Glutamatergic neuron (in vitro differentiated cells): ENCODE results near the gene KRT222. TPM values are rescaled to one million over a fixed set of nuclear protein-coding genes. Genes with fewer than 3 reads are reported as not detected.

ENCODE experiments used
- DNase-seq: peaks from one replicate; pipeline ENCODE4 v3.0.0; 2022
- H3K27ac Mint-ChIP-seq: one replicate; pipeline ENCODE4 v1.8.0; 2020; ENCODE audit warnings: mild to moderate bottlenecking, mixed read lengths, inconsistent platforms; ENCODE audit not compliant: unreplicated experiment
- H3K27me3 Mint-ChIP-seq: one replicate; pipeline ENCODE4 v1.8.0; 2020; ENCODE audit warnings: mild to moderate bottlenecking, moderate library complexity, mixed read lengths, inconsistent platforms; ENCODE audit not compliant: unreplicated experiment
- H3K36me3 Mint-ChIP-seq: one replicate; pipeline ENCODE4 v1.8.0; 2020; ENCODE audit warnings: mild to moderate bottlenecking, mixed read lengths, inconsistent platforms; ENCODE audit not compliant: unreplicated experiment
- H3K4me1 Mint-ChIP-seq: one replicate; pipeline ENCODE4 v1.8.0; 2020; ENCODE audit warnings: mild to moderate bottlenecking, low read depth, mixed read lengths, inconsistent platforms; ENCODE audit not compliant: unreplicated experiment
- H3K4me3 Mint-ChIP-seq: one replicate; pipeline ENCODE4 v1.8.0; 2020; ENCODE audit warnings: mild to moderate bottlenecking, mixed read lengths, inconsistent platforms; ENCODE audit not compliant: unreplicated experiment
- H3K9me3 Mint-ChIP-seq: one replicate; pipeline ENCODE4 v1.8.0; 2020; ENCODE audit warnings: mild to moderate bottlenecking, moderate library complexity, mixed read lengths, inconsistent platforms; ENCODE audit not compliant: unreplicated experiment
- total RNA-seq: library from RNA; stranded (reverse); fragmentation: NEBNext Ultra II Directional; extraction: Animal tissue kit (Norgen Biotek cat#: 25700); gene quantifications from one replicate; pipeline ENCODE4 v1.2.1, GENCODE V29; 2021; ENCODE audit not compliant: unreplicated experiment
- TF ChIP-seq, protein P1 (sequence below): fragments of 200-600 bp; sonication (generic); IDR thresholded peaks from one replicate; pipeline ENCODE4 v1.5.0; 2021; ENCODE audit not compliant: partially characterized antibody, unreplicated experiment

Gene KRT222
- total RNA-seq, 1 donor from 2014 or later = 1.3 TPM

DNA sequence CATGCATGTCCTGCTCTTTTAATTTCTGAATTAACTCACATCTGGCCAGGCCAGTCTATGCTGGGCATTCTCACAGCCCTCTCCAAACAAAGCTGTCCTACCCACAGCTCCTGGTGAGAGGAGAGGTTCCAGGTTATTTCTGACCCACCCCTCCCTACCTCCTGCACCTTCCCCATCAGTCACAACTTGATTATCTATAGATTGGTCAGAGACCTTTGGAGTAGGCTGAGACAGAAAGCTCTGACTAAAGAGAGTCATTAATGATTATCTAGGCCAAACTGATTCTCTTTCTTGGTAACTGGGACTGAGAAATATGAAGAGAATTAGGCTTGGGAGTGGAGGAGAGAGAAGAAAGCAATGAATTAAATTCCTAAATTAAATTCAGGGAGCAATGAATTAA lies 1.4 kb upstream of the KRT222 start:
- Mint-ChIP-seq H3K27me3 (no peaks in the 10 kb centered on the region), H3K27ac (peak overlapping the region; percentile 43), H3K36me3 (no peaks in the 10 kb centered on the region), H3K4me3 (peak overlapping the region; percentile 49), H3K9me3 (peaks cover 5% of the 10 kb centered on the region), H3K4me1 (peaks cover 22% of the 10 kb centered on the region)
- TF ChIP-seq, protein P1, sequence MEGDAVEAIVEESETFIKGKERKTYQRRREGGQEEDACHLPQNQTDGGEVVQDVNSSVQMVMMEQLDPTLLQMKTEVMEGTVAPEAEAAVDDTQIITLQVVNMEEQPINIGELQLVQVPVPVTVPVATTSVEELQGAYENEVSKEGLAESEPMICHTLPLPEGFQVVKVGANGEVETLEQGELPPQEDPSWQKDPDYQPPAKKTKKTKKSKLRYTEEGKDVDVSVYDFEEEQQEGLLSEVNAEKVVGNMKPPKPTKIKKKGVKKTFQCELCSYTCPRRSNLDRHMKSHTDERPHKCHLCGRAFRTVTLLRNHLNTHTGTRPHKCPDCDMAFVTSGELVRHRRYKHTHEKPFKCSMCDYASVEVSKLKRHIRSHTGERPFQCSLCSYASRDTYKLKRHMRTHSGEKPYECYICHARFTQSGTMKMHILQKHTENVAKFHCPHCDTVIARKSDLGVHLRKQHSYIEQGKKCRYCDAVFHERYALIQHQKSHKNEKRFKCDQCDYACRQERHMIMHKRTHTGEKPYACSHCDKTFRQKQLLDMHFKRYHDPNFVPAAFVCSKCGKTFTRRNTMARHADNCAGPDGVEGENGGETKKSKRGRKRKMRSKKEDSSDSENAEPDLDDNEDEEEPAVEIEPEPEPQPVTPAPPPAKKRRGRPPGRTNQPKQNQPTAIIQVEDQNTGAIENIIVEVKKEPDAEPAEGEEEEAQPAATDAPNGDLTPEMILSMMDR = no peak
- DNase-seq = no peak

GRCh38 chr17:40663252-40663651 lies 1.7 kb downstream of the KRT222 start:
- peaks cover 20% of the 10 kb centered on the region for H3K4me1 Mint-ChIP-seq
- H3K9me3 Mint-ChIP-seq = peaks cover 3% of the 10 kb centered on the region
- TF ChIP-seq, protein P1 = no peak
- H3K27ac Mint-ChIP-seq = peak overlapping the region; percentile 20
- peaks cover 1% of the 10 kb centered on the region for H3K27me3 Mint-ChIP-seq
- H3K36me3 Mint-ChIP-seq = no peaks in the 10 kb centered on the region
- DNase-seq = no peak
- H3K4me3 Mint-ChIP-seq = peak overlapping the region; percentile 28

DNA sequence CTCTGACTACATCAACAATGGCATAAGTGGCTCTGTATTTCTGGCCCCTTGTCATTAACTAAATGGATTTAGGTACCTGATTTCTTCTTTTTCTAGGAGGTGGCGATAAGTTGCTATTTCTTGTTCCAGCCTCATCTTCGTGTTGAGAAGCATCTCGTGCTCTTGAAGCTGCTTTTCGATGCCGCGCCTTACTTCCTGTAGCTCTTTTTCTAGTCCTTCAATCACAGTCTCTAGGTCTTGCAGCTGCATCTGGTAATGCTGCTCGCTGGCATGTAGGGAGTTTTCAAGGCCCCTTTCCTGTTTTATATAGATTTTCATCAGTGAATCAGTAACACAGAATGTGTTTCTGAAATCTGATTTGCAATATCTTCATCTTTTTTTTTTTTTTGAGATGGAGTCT lies 5.1 kb downstream of the KRT222 start:
- Mint-ChIP-seq H3K27ac (no peak overlapping the region), H3K9me3 (no peaks in the 10 kb centered on the region), H3K4me1 (peaks cover 6% of the 10 kb centered on the region), H3K36me3 (no peaks in the 10 kb centered on the region), H3K27me3 (peaks cover 1% of the 10 kb centered on the region), H3K4me3 (no peak overlapping the region)
- TF ChIP-seq, protein P1 = no peak
- DNase-seq = no peak

- no peak for DNase-seq
- Mint-ChIP-seq H3K4me3 (no peak overlapping the region), H3K27me3 (peaks cover 1% of the 10 kb centered on the region), H3K4me1 (peaks cover 4% of the 10 kb centered on the region), H3K36me3 (no peaks in the 10 kb centered on the region), H3K27ac (no peak overlapping the region), H3K9me3 (no peaks in the 10 kb centered on the region)
- TF ChIP-seq, protein P1 = no peak
Measured at GRCh38 chr17:40658396-40658795, 6.6 kb downstream of the KRT222 start.

DNA sequence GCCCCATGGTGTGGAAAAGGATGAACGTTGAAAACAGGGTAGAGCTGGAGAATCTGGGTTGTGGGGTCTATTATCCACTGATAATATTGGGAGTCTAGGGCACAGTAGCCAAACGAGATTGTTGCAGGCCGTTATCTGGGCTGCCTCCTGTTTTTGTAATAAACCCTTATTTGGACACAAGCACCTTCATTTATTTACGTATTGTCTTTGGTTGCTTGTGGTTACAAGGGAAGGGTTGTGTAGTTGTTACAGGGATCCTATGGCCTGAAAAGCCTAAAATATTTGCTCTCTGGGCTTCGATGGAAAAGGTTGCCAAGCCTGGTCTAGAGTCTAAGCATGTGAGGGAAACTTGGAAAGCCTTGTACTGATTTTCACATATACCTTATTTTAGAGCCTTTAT lies 13.0 kb downstream of the KRT222 start:
- Mint-ChIP-seq H3K27me3 (peaks cover 8% of the 10 kb centered on the region), H3K27ac (no peak overlapping the region), H3K9me3 (peaks cover 12% of the 10 kb centered on the region), H3K4me1 (peaks cover 7% of the 10 kb centered on the region), H3K4me3 (no peak overlapping the region), H3K36me3 (no peaks in the 10 kb centered on the region)
- DNase-seq = no peak
- TF ChIP-seq, protein P1 = no peak
